ENCODE data around the gene AIFM1.

Gene AIFM1

GRCh38 chrX:130083656-130084382, 81.8 kb downstream of the AIFM1 start:
- no peak for TF ChIP-seq GATA1 (IDR thresholded peaks at IDR 0.05; ENCODE audit: low read depth, low read length)
- TF ChIP-seq POLR2A (IDR thresholded peaks at IDR 0.05; ENCODE audit: low read length), result no peak
- no peak for DNase-seq

GRCh38 chrX:130083107-130083490, 82.5 kb downstream of the AIFM1 start:
- TF ChIP-seq POLR2A (IDR thresholded peaks at IDR 0.05; ENCODE audit: low read length) (no peak), GATA1 (IDR thresholded peaks at IDR 0.05; ENCODE audit: low read depth, low read length) (no peak)

DNA sequence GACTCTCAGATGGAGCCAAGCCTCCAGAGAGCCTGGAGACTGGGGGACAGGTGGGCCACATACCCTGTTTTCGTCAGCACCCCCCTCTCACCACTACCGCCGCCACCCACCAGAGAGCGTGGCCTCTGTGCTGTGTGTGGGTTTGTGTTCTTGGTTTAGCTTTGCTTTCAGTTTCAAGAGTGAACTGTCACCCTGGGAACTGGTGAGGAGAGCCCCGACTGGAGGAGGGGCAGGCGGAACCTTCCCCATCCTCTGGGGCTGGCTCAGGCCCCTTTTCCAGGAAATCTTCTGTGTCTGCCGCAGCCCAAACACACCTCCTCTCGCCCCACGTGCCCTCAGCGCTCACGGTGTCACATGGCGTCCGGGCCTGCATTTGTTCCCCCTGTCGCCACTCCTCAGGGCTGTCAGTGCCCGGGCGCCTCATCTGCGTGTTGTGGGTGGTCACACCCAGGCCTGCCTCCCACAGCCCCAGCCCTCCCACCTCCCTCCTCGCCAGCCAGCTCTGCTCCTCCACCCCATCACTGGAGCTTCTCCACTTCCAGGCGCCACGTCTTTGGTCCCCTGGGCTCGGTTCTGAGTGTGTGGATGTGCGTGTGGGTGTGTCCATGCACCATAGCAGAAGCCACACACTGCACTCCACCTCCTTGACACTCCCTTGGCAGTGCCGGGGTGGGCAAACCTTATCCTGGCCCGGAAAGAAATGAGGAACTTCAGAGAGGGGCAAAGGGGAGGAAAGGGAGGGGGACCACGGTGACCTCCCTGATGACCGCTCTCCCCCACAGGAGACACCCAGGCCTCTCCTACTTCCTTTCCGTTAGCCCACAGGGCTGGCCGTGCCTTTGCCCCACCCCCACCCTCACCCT, 83.2 kb downstream of the AIFM1 start:
- TF ChIP-seq GATA1 (IDR thresholded peaks at IDR 0.05; ENCODE audit: low read depth, low read length) (no peak), POLR2A (IDR thresholded peaks at IDR 0.05; ENCODE audit: low read length) (no peak)
- peak; percentile 45 to 65 for DNase-seq

More at GRCh38 chrX:130083107-130083490, 82.5 kb downstream of the AIFM1 start:
- DNase-seq, result no peak

DNA sequence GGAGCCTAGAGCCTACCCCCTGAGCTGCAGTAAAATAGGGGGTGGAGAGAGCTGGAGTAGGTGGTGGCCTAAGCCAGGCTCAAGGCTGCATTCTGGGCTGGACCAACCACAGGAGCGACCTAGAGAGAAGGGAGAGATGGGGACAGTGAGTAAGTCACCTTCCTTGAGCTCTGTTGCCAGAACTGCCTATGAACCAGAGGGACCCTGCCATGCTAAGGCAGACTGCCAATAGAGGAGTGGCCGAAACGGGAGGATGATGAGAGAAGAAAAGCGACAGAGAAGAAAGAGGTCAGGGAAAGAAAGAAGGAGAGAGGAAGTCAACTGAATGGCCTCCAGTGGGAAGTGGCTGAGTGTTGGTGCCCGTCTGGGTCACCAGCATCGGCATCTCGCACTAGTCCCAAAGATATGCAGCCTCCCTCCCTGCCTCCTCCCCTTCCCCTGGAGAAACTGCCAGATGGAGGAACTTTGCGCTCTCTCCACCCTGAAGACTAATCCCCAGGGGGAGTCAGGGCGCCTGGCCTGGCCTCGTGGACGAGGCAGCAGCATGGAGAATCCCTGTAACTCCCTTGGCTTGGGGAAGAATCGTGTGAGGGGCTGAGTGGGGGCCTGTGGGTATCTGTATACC, 84.1 kb downstream of the AIFM1 start:
- TF ChIP-seq GATA1 (IDR thresholded peaks at IDR 0.05; ENCODE audit: low read depth, low read length) (no peak), POLR2A (IDR thresholded peaks at IDR 0.05; ENCODE audit: low read length) (no peak)
- no peak for DNase-seq

DNA sequence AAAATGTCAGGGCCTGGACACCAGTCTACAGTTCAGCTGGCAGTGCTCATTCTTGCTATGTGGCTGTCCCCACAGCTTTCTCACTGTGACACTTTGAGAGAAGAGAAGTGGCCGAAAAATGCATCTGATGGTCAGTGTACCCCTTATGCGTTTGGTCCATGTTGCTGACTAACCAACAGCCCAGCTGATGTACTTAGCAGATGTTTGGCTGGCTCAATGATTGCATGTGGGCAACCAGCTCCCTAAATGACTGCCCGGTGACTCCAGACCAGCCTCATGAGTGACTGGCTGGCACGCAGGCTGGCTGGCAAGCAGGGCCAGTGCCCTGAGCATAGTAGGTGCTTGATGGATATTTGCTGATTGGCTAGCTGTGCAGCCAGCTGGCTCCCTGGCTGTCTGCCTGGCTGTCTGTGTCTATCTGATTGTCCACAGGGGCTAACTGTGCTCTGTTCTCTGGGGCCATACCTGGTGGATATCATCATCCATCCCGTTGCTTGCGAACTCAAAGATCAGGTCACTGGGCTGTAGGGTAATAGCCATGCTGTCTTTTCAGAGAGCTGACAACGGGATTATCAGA, 84.8 kb downstream of the AIFM1 start:
- TF ChIP-seq GATA1 (IDR thresholded peaks at IDR 0.05; ENCODE audit: low read depth, low read length), result no peak
- TF ChIP-seq POLR2A (IDR thresholded peaks at IDR 0.05; ENCODE audit: low read length), result no peak

DNA sequence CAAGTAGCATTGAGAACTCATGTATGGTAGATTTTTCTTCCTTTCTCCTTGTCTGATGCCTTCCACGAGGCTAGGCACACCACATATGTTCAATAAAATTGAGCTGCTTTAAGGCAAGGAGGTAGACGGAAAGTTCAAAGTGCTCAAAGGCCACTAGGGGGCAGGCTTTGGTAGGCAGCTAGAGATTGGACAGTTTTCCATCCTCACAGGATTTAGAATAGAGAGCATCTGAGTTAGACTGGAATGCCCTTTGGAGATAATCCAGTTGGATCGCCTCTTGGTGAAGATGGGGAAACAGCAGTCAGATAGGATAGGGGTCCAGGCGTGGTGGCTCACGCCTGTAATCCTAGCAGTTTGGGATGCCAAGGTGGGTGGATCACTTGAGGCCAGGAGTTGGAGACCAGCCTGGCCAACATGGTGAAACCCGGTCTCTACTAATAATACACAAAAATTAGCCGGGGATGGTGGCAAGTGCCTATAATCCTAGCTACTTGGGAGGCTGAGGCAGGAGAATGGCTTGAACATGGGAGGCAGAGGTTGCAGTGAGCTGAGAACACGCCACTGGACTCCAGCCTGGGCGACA, 85.7 kb downstream of the AIFM1 start:
- TF ChIP-seq POLR2A (IDR thresholded peaks at IDR 0.05; ENCODE audit: low read length), result no peak
- no peak for TF ChIP-seq GATA1 (IDR thresholded peaks at IDR 0.05; ENCODE audit: low read depth, low read length)
- DNase-seq, result peak; percentile 61 to 82

More for the DNA sequence above, 84.8 kb downstream of the AIFM1 start:
- peak; percentile 1 to 17 for DNase-seq

Measured in erythroblast (primary cell).